Trophoblast cell (in vitro differentiated cells and primary cell): ENCODE measurements around the gene ATP13A3.

Source experiments
- DNase-seq, 2 donors: peaks; one replicate each; pipeline ENCODE4 v3.0.0-alpha.2; 2016
- H2AFZ ChIP-seq: 2 replicates; pipeline ENCODE4 v1.6.1; 2013; ENCODE audit warnings: low read length, moderate library complexity, mild to moderate bottlenecking; ENCODE audit not compliant: insufficient read depth, poor library complexity
- H2AK5ac ChIP-seq: 2 replicates; pipeline ENCODE4 v1.6.1; 2013; ENCODE audit warnings: mild to moderate bottlenecking, low read length
- H2BK120ac ChIP-seq: 2 replicates; pipeline ENCODE4 v1.6.1; 2013; ENCODE audit warnings: low read length, mild to moderate bottlenecking, moderate library complexity; ENCODE audit not compliant: insufficient read depth, poor library complexity
- H2BK12ac ChIP-seq: 2 replicates; pipeline ENCODE4 v1.6.1; 2013; ENCODE audit warnings: mild to moderate bottlenecking, low read length, moderate library complexity
- H2BK5ac ChIP-seq: 2 replicates; pipeline ENCODE4 v1.6.1; 2013; ENCODE audit warnings: low read length, low read depth, moderate library complexity, mild to moderate bottlenecking; ENCODE audit not compliant: poor library complexity
- H3K14ac ChIP-seq: 2 replicates; pipeline ENCODE4 v1.6.1; 2013; ENCODE audit warnings: mild to moderate bottlenecking, low read length
- H3K18ac ChIP-seq: 2 replicates; pipeline ENCODE4 v1.6.1; 2013; ENCODE audit warnings: mild to moderate bottlenecking, low read length
- H3K23ac ChIP-seq: 2 replicates; pipeline ENCODE4 v1.6.1; 2013; ENCODE audit warnings: low read length
- H3K27ac ChIP-seq: 2 replicates; pipeline ENCODE4 v1.5.1; 2013; ENCODE audit warnings: low read depth, mild to moderate bottlenecking, inconsistent platforms, low read length, moderate library complexity
- H3K27me3 ChIP-seq: 2 replicates; pipeline ENCODE4 v1.6.1; 2013; ENCODE audit warnings: inconsistent platforms, mild to moderate bottlenecking, low read length, moderate library complexity; ENCODE audit not compliant: insufficient read depth
- H3K36me3 ChIP-seq, 2 experiments: 1 replicate in 1 of 2; 2 replicates in 1 of 2; pipeline ENCODE4 v1.6.1; 2013; ENCODE audit warnings: low read length in 2 of 2, mild to moderate bottlenecking in 2 of 2, moderate library complexity in 1 of 2; ENCODE audit not compliant: insufficient read depth in 2 of 2, control insufficient read depth in 1 of 2
- H3K4ac ChIP-seq: 2 replicates; pipeline ENCODE4 v1.6.1; 2013; ENCODE audit warnings: low read depth, mild to moderate bottlenecking, low read length, moderate library complexity
- H3K4me1 ChIP-seq, 2 experiments: 1 replicate in 1 of 2; 2 replicates in 1 of 2; pipeline ENCODE4 v1.6.1; 2013; ENCODE audit warnings: low read length in 2 of 2, mild to moderate bottlenecking in 2 of 2, moderate library complexity in 1 of 2; ENCODE audit not compliant: insufficient read depth in 2 of 2, control insufficient read depth in 1 of 2
- H3K4me2 ChIP-seq: 2 replicates; pipeline ENCODE4 v1.6.1; 2013; ENCODE audit warnings: inconsistent platforms, mild to moderate bottlenecking, low read length, moderate library complexity
- H3K4me3 ChIP-seq: 2 replicates; pipeline ENCODE4 v1.5.1; 2013; ENCODE audit warnings: mild to moderate bottlenecking, low read depth, low read length, inconsistent platforms
- H3K79me1 ChIP-seq: one replicate; pipeline ENCODE4 v1.6.1; 2013; ENCODE audit warnings: low read length
- H3K79me2 ChIP-seq: 2 replicates; pipeline ENCODE4 v1.6.1; 2013; ENCODE audit warnings: low read length, mild to moderate bottlenecking; ENCODE audit not compliant: control insufficient read depth, insufficient read depth, poor library complexity
- H3K9ac ChIP-seq: 2 replicates; pipeline ENCODE4 v1.6.1; 2013; ENCODE audit warnings: mild to moderate bottlenecking, low read length
- H3K9me3 ChIP-seq: 2 replicates; pipeline ENCODE4 v1.6.1; 2013; ENCODE audit warnings: low read depth, mild to moderate bottlenecking, control low read depth, inconsistent platforms, low read length; ENCODE audit not compliant: insufficient read depth
- H4K12ac ChIP-seq: 2 replicates; pipeline ENCODE4 v1.6.1; 2013; ENCODE audit warnings: low read depth, mild to moderate bottlenecking, low read length, moderate library complexity
- H4K8ac ChIP-seq: 2 replicates; pipeline ENCODE4 v1.6.1; 2013; ENCODE audit warnings: low read depth, mild to moderate bottlenecking, low read length, moderate library complexity
- H4K91ac ChIP-seq: one replicate; pipeline ENCODE4 v1.6.1; 2013; ENCODE audit warnings: low read depth, mild to moderate bottlenecking, low read length, moderate library complexity
- WGBS: extraction: QIAGEN DNeasy Blood & Tissue Kit; methylation state at CpG from one replicate; pipeline ENCODE4 v1.1.7; 2013; ENCODE audit warnings: missing lambda C conversion rate; ENCODE audit not compliant: insufficient read length, insufficient coverage; ENCODE audit errors: extremely low coverage; 5-methylcytosine and 5-hydroxymethylcytosine counted together

ATP13A3 gene

GRCh38 chr3:194446172-194446571 lies 40.6 kb downstream of the ATP13A3 start:
- DNase-seq: no peak
- H4K8ac ChIP-seq: no peak overlapping the region
- WGBS: no CpG with 5 or more reads among the region's 13 CpGs
- H2BK5ac ChIP-seq: no peak overlapping the region
- no peak overlapping the region for H4K12ac ChIP-seq
- H3K79me2 ChIP-seq: no peaks in the 10 kb centered on the region
- H2AFZ ChIP-seq: no peak overlapping the region
- no peak overlapping the region for H2BK120ac ChIP-seq
- no peak overlapping the region for H4K91ac ChIP-seq
- no peak overlapping the region for H3K23ac ChIP-seq
- peaks cover 10 to 11% of the 10 kb centered on the region in 2 experiments for H3K36me3 ChIP-seq
- H3K4me2 ChIP-seq: no peak overlapping the region
- no peaks in the 10 kb centered on the region for H3K4me1 ChIP-seq
- no peaks in the 10 kb centered on the region for H3K27me3 ChIP-seq
- no peaks in the 10 kb centered on the region for H3K9me3 ChIP-seq
- no peak overlapping the region for H3K14ac ChIP-seq
- no peak overlapping the region for H3K4ac ChIP-seq
- no peak overlapping the region for H3K27ac ChIP-seq
- no peak overlapping the region for H3K18ac ChIP-seq
- H3K79me1 ChIP-seq: no peaks in the 10 kb centered on the region
- no peak overlapping the region for H2AK5ac ChIP-seq
- H3K9ac ChIP-seq: peak overlapping the region; percentile 53
- H3K4me3 ChIP-seq: no peak overlapping the region
- H2BK12ac ChIP-seq: no peak overlapping the region

GRCh38 chr3:194443901-194444300 lies 42.9 kb downstream of the ATP13A3 start:
- Histone ChIP-seq H2AK5ac (no peak overlapping the region), H3K9me3 (no peaks in the 10 kb centered on the region), H2BK12ac (no peak overlapping the region), H2AFZ (no peak overlapping the region), H3K4me2 (no peak overlapping the region), H3K4me1 (no peaks in the 10 kb centered on the region), H3K79me2 (no peaks in the 10 kb centered on the region), H4K8ac (no peak overlapping the region), H3K23ac (no peak overlapping the region), H4K91ac (no peak overlapping the region), H3K27me3 (no peaks in the 10 kb centered on the region), H3K36me3 (peaks cover 9 to 11% of the 10 kb centered on the region in 2 experiments), H3K79me1 (no peaks in the 10 kb centered on the region), H3K27ac (no peak overlapping the region), H2BK5ac (no peak overlapping the region), H3K14ac (no peak overlapping the region), H4K12ac (no peak overlapping the region), H3K9ac (no peak overlapping the region), H3K4ac (no peak overlapping the region), H2BK120ac (no peak overlapping the region), H3K18ac (no peak overlapping the region), H3K4me3 (no peak overlapping the region)
- no peak for DNase-seq
- no CpG with 5 or more reads among the region's 2 CpGs for WGBS

GRCh38 chr3:194440756-194441155 lies 46.0 kb downstream of the ATP13A3 start:
- Histone ChIP-seq H3K4ac (no peak overlapping the region), H2BK12ac (no peak overlapping the region), H3K9ac (no peak overlapping the region), H3K4me2 (no peak overlapping the region), H3K79me1 (no peaks in the 10 kb centered on the region), H3K9me3 (no peaks in the 10 kb centered on the region), H4K12ac (no peak overlapping the region), H3K27ac (no peak overlapping the region), H3K79me2 (no peaks in the 10 kb centered on the region), H3K36me3 (peaks cover 7 to 14% of the 10 kb centered on the region in 2 experiments), H4K91ac (no peak overlapping the region), H3K27me3 (no peaks in the 10 kb centered on the region), H2AFZ (no peak overlapping the region), H4K8ac (no peak overlapping the region), H3K4me3 (no peak overlapping the region), H3K14ac (no peak overlapping the region), H2BK5ac (no peak overlapping the region), H3K23ac (no peak overlapping the region), H2AK5ac (no peak overlapping the region), H3K4me1 (no peaks in the 10 kb centered on the region), H2BK120ac (no peak overlapping the region), H3K18ac (no peak overlapping the region)
- WGBS: no CpG with 5 or more reads among the region's 2 CpGs
- no peak for DNase-seq

- H2BK12ac ChIP-seq: no peak overlapping the region
- peaks cover 7 to 14% of the 10 kb centered on the region in 2 experiments for H3K36me3 ChIP-seq
- no peak overlapping the region for H3K18ac ChIP-seq
- no peak overlapping the region for H4K12ac ChIP-seq
- no peak overlapping the region for H3K4ac ChIP-seq
- H3K27ac ChIP-seq: no peak overlapping the region
- H3K4me1 ChIP-seq: no peaks in the 10 kb centered on the region
- H3K79me2 ChIP-seq: no peaks in the 10 kb centered on the region
- no peak overlapping the region for H2BK5ac ChIP-seq
- no peak overlapping the region for H2AFZ ChIP-seq
- no peak overlapping the region for H2BK120ac ChIP-seq
- H4K8ac ChIP-seq: no peak overlapping the region
- H3K9ac ChIP-seq: no peak overlapping the region
- H3K4me3 ChIP-seq: no peak overlapping the region
- no peak for DNase-seq
- WGBS: no CpG with 5 or more reads among the region's 6 CpGs
- H3K9me3 ChIP-seq: no peaks in the 10 kb centered on the region
- H3K79me1 ChIP-seq: no peaks in the 10 kb centered on the region
- H3K23ac ChIP-seq: no peak overlapping the region
- H3K14ac ChIP-seq: no peak overlapping the region
- no peaks in the 10 kb centered on the region for H3K27me3 ChIP-seq
- H3K4me2 ChIP-seq: no peak overlapping the region
- H2AK5ac ChIP-seq: no peak overlapping the region
- no peak overlapping the region for H4K91ac ChIP-seq
Observed at GRCh38 chr3:194439881-194440550, 46.8 kb downstream of the ATP13A3 start.
